H9 (cell line): ENCODE measurements around the gene CDSN. TPM values are rescaled to one million over a fixed set of nuclear protein-coding genes. Genes with fewer than 3 reads are reported as not detected.

Source experiments
- DNase-seq: peaks from one replicate; pipeline ENCODE4 v3.0.0-alpha.2; 2017
- H2AFZ ChIP-seq: one replicate; pipeline ENCODE4 v1.6.1; 2013; ENCODE audit warnings: mild to moderate bottlenecking, low read length, control low read depth, moderate library complexity
- H2AK5ac ChIP-seq: 2 replicates; pipeline ENCODE4 v1.6.1; 2013; ENCODE audit warnings: low read length, control low read depth, mixed read lengths; ENCODE audit not compliant: insufficient read length
- H2BK120ac ChIP-seq: one replicate; pipeline ENCODE4 v1.6.1; 2013; ENCODE audit warnings: low read depth, mild to moderate bottlenecking, low read length, control low read depth, inconsistent platforms; ENCODE audit not compliant: poor library complexity, severe bottlenecking
- H2BK12ac ChIP-seq: 2 replicates; pipeline ENCODE4 v1.6.1; 2013; ENCODE audit warnings: low read length, control low read depth, mixed read lengths, low read depth; ENCODE audit not compliant: insufficient read length
- H2BK15ac ChIP-seq: 2 replicates; pipeline ENCODE4 v1.6.1; 2013; ENCODE audit warnings: low read depth, low read length, control low read depth
- H2BK20ac ChIP-seq: one replicate; pipeline ENCODE4 v1.6.1; 2013; ENCODE audit warnings: low read depth, mild to moderate bottlenecking, low read length, control low read depth, inconsistent platforms; ENCODE audit not compliant: poor library complexity, severe bottlenecking
- H2BK5ac ChIP-seq: 2 replicates; pipeline ENCODE4 v1.6.1; 2013; ENCODE audit warnings: low read length, control low read depth, mixed read lengths; ENCODE audit not compliant: insufficient read length
- H3K14ac ChIP-seq: 2 replicates; pipeline ENCODE4 v1.6.1; 2013; ENCODE audit warnings: low read length, control low read depth; ENCODE audit not compliant: insufficient read depth
- H3K18ac ChIP-seq: 2 replicates; pipeline ENCODE4 v1.6.1; 2013; ENCODE audit warnings: low read depth, mild to moderate bottlenecking, mixed read lengths, low read length, control low read depth; ENCODE audit not compliant: insufficient read length
- H3K23ac ChIP-seq: 2 replicates; pipeline ENCODE4 v1.6.1; 2013; ENCODE audit warnings: low read length, control low read depth, mixed read lengths, low read depth; ENCODE audit not compliant: insufficient read length
- H3K23me2 ChIP-seq: 2 replicates; pipeline ENCODE4 v1.6.1; 2013; ENCODE audit warnings: low read depth, mild to moderate bottlenecking, mixed read lengths, low read length, control low read depth; ENCODE audit not compliant: insufficient read length, poor library complexity, severe bottlenecking
- H3K27ac ChIP-seq: 2 replicates; pipeline ENCODE4 v1.5.1; 2013; ENCODE audit warnings: low read length, control low read depth, mixed read lengths, low read depth; ENCODE audit not compliant: insufficient read length
- H3K27me3 ChIP-seq: 2 replicates; pipeline ENCODE4 v1.6.1; 2013; ENCODE audit warnings: low read length, control low read depth, inconsistent platforms; ENCODE audit not compliant: insufficient read depth
- H3K4ac ChIP-seq: 2 replicates; pipeline ENCODE4 v1.6.1; 2013; ENCODE audit warnings: low read depth, mild to moderate bottlenecking, control low read depth, inconsistent platforms, low read length, moderate library complexity
- H3K4me1 ChIP-seq: 2 replicates; pipeline ENCODE4 v1.6.1; 2013; ENCODE audit warnings: low read length, control low read depth, inconsistent platforms; ENCODE audit not compliant: insufficient read depth
- H3K4me2 ChIP-seq: 2 replicates; pipeline ENCODE4 v1.6.1; 2013; ENCODE audit warnings: low read length, control low read depth, mixed read lengths; ENCODE audit not compliant: insufficient read length, insufficient read depth
- H3K56ac ChIP-seq: 2 replicates; pipeline ENCODE4 v1.6.1; 2013; ENCODE audit warnings: low read depth, mild to moderate bottlenecking, mixed read lengths, low read length, control low read depth; ENCODE audit not compliant: insufficient read length
- H3K79me1 ChIP-seq: 2 replicates; pipeline ENCODE4 v1.6.1; 2013; ENCODE audit warnings: low read depth, mild to moderate bottlenecking, moderate library complexity, low read length, control low read depth, inconsistent platforms; ENCODE audit not compliant: insufficient read depth, poor library complexity, severe bottlenecking
- H3K79me2 ChIP-seq: 2 replicates; pipeline ENCODE4 v1.6.1; 2013; ENCODE audit warnings: low read length, control low read depth, inconsistent platforms; ENCODE audit not compliant: insufficient read depth
- H3K9ac ChIP-seq: 2 replicates; pipeline ENCODE4 v1.6.1; 2013; ENCODE audit warnings: low read length, control low read depth, mixed read lengths; ENCODE audit not compliant: insufficient read length; ENCODE audit errors: extremely low read depth
- H3K9me3 ChIP-seq: one replicate; pipeline ENCODE4 v1.6.1; 2013; ENCODE audit warnings: low read depth, low read length, inconsistent platforms; ENCODE audit not compliant: control insufficient read depth
- H3T11ph ChIP-seq: one replicate; pipeline ENCODE4 v1.6.1; 2013; ENCODE audit warnings: mild to moderate bottlenecking, low read length, control low read depth, inconsistent platforms
- H4K20me1 ChIP-seq: one replicate; pipeline ENCODE4 v1.6.1; 2013; ENCODE audit not compliant: control insufficient read depth, insufficient read length, insufficient read depth
- H4K5ac ChIP-seq: 2 replicates; pipeline ENCODE4 v1.6.1; 2013; ENCODE audit warnings: low read depth, mild to moderate bottlenecking, mixed read lengths, low read length, control low read depth; ENCODE audit not compliant: insufficient read length
- H4K8ac ChIP-seq: replicated peaks from 2 replicates; pipeline ENCODE4 v1.6.1; 2013; ENCODE audit warnings: low read length, control low read depth, mixed read lengths, low read depth; ENCODE audit not compliant: insufficient read length
- H4K91ac ChIP-seq: 2 replicates; pipeline ENCODE4 v1.6.1; 2013; ENCODE audit warnings: low read depth, mild to moderate bottlenecking, moderate library complexity, mixed read lengths, low read length, control low read depth; ENCODE audit not compliant: insufficient read length
- H3K27ac Mint-ChIP-seq, 3 experiments: 2 replicates in 2 of 3; 3 replicates in 1 of 3; pipeline ENCODE4 v1.8.0; 2020 to 2021; ENCODE audit warnings: mixed read lengths in 3 of 3, mild to moderate bottlenecking in 1 of 3, moderate library complexity in 1 of 3
- H3K27me3 Mint-ChIP-seq: 2 replicates; pipeline ENCODE4 v1.8.0; 2021; ENCODE audit warnings: low read depth, mild to moderate bottlenecking, moderate library complexity, mixed read lengths
- H3K36me3 Mint-ChIP-seq, 3 experiments: 2 replicates in 2 of 3; 3 replicates in 1 of 3; pipeline ENCODE4 v1.8.0; 2020 to 2021; ENCODE audit warnings: low read depth in 3 of 3, mixed read lengths in 3 of 3; ENCODE audit not compliant: insufficient read depth in 1 of 3
- H3K4me1 Mint-ChIP-seq, 2 experiments: 2 replicates each; pipeline ENCODE4 v1.8.0; 2020; ENCODE audit warnings: mixed read lengths in 2 of 2
- H3K4me3 Mint-ChIP-seq, 2 experiments: 2 replicates in 1 of 2; 3 replicates in 1 of 2; pipeline ENCODE4 v1.8.0; 2020 to 2021; ENCODE audit warnings: mild to moderate bottlenecking in 2 of 2, mixed read lengths in 2 of 2, moderate library complexity in 1 of 2
- H3K9me3 Mint-ChIP-seq, 2 experiments: 2 replicates in 1 of 2; 3 replicates in 1 of 2; pipeline ENCODE4 v1.8.0; 2020; ENCODE audit warnings: mild to moderate bottlenecking in 2 of 2, mixed read lengths in 2 of 2, moderate library complexity in 1 of 2
- CTCF ChIP-seq: fragments of 200-600 bp; sonication (generic); conservative IDR thresholded peaks from 3 replicates; pipeline ENCODE4 v1.8.0; 2021; ENCODE audit warnings: antibody characterized with exemption, mild to moderate bottlenecking
- WGBS: extraction: QIAGEN DNeasy Blood & Tissue Kit; methylation state at CpG from one replicate; pipeline ENCODE4 v1.1.7; 2013; ENCODE audit warnings: missing lambda C conversion rate, low lambda C conversion rate, mixed read lengths; ENCODE audit not compliant: insufficient read length; ENCODE audit errors: extremely low coverage; 5-methylcytosine and 5-hydroxymethylcytosine counted together
- total RNA-seq: library from RNA; stranded (reverse); gene quantifications from 2 replicates; pipeline ENCODE4 v1.2.1, GENCODE V29; 2021

Gene CDSN
- total RNA-seq, 1 experiment from 2014 or later, result not detected

GRCh38 chr6:31096215-31096614 is 24.0 kb downstream of the CDSN start:
- no peak overlapping the region for H4K91ac ChIP-seq
- no peak overlapping the region for H3K4me3 Mint-ChIP-seq
- H3K79me1 ChIP-seq, result no peaks in the 10 kb centered on the region
- H3K4me1 ChIP-seq, result peaks cover 2% of the 10 kb centered on the region; the same call in 1 of the 2 replicates
- no peak overlapping the region for H3K23ac ChIP-seq
- no peak overlapping the region for H2BK120ac ChIP-seq
- H3K56ac ChIP-seq, result no peak overlapping the region
- H4K20me1 ChIP-seq, result no peaks in the 10 kb centered on the region
- no peaks in the 10 kb centered on the region for H3K9me3 ChIP-seq
- H3K27ac Mint-ChIP-seq, result no peak overlapping the region
- no peak overlapping the region for H2BK12ac ChIP-seq
- H2BK15ac ChIP-seq, result no peak overlapping the region
- no peak overlapping the region for H2BK20ac ChIP-seq
- H3K14ac ChIP-seq, result no peak overlapping the region
- no peak overlapping the region for H2AK5ac ChIP-seq
- H3K27me3 ChIP-seq, result no peaks in the 10 kb centered on the region
- H3T11ph ChIP-seq, result no peak overlapping the region
- H3K23me2 ChIP-seq, result no peaks in the 10 kb centered on the region
- TF ChIP-seq CTCF, result no peak
- H3K36me3 Mint-ChIP-seq, result no peaks in the 10 kb centered on the region
- WGBS, result no CpG with 5 or more reads among the region's 3 CpGs
- no peak overlapping the region for H2AFZ ChIP-seq
- H4K8ac ChIP-seq, result no peak overlapping the region
- DNase-seq, result no peak
- H3K4ac ChIP-seq, result no peak overlapping the region
- no peak overlapping the region for H3K18ac ChIP-seq
- peaks cover 16 to 21% of the 10 kb centered on the region in 2 experiments for H3K4me1 Mint-ChIP-seq
- H3K9ac ChIP-seq, result no peak overlapping the region
- H2BK5ac ChIP-seq, result no peak overlapping the region
- H3K9me3 Mint-ChIP-seq, result no peaks in the 10 kb centered on the region
- no peak overlapping the region for H3K4me2 ChIP-seq
- no peaks in the 10 kb centered on the region; the same call in 1 of the 2 replicates for H3K27me3 Mint-ChIP-seq
- H3K79me2 ChIP-seq, result no peaks in the 10 kb centered on the region
- no peak overlapping the region for H3K27ac ChIP-seq
- no peak overlapping the region for H4K5ac ChIP-seq
